ENCODE data around the gene PRKAB2.
"Not testable (repeated sequence)": the region's sequence is repeated elsewhere in the genome, so short reads cannot be mapped to it uniquely, and the experiment has no call there.

The PRKAB2 gene

GRCh38 chr1:147163019-147163418 is 9.3 kb downstream of the PRKAB2 start:
- Histone ChIP-seq H3K27me3 (no peaks in the 10 kb centered on the region), H3K4me3 (ENCODE audit: low read depth in 1 of 2, low read length in 1 of 2) (no peak overlapping the region), H3K27ac (no peak overlapping the region), H3K4me1 (ENCODE audit: control insufficient read depth in 1 of 2, insufficient read depth in 1 of 2, low read depth in 1 of 2, low read length in 1 of 2) (no peaks in the 10 kb centered on the region), H3K9me3 (no peaks in the 10 kb centered on the region), H3K36me3 (peaks cover 61% of the 10 kb centered on the region)
- TF ChIP-seq, protein P1, sequence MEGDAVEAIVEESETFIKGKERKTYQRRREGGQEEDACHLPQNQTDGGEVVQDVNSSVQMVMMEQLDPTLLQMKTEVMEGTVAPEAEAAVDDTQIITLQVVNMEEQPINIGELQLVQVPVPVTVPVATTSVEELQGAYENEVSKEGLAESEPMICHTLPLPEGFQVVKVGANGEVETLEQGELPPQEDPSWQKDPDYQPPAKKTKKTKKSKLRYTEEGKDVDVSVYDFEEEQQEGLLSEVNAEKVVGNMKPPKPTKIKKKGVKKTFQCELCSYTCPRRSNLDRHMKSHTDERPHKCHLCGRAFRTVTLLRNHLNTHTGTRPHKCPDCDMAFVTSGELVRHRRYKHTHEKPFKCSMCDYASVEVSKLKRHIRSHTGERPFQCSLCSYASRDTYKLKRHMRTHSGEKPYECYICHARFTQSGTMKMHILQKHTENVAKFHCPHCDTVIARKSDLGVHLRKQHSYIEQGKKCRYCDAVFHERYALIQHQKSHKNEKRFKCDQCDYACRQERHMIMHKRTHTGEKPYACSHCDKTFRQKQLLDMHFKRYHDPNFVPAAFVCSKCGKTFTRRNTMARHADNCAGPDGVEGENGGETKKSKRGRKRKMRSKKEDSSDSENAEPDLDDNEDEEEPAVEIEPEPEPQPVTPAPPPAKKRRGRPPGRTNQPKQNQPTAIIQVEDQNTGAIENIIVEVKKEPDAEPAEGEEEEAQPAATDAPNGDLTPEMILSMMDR (IDR thresholded peaks at IDR 0.05): no peak

DNA sequence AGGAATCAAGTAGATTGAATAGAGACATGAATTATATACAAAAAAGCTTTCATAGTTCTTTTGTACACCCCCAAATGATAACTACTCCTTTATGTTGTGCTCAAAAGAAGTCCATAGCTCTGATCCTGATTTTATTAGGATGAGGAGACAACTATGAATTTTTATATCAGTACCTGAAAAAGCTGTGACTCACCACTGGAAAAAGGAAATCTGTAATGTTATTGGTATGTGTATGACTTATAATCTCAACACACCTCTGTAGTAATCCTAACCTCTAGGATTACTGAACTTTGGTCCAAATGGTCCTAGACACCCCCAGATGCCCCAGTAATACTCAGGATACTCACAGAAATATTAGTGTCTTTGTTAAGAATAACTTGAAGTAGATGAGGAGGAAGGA is 10.2 kb downstream of the PRKAB2 start:
- TF ChIP-seq, protein P1 (IDR thresholded peaks at IDR 0.05): no peak
- Histone ChIP-seq H3K27me3 (no peaks in the 10 kb centered on the region), H3K4me1 (ENCODE audit: control insufficient read depth in 1 of 2, insufficient read depth in 1 of 2, low read depth in 1 of 2, low read length in 1 of 2) (no peaks in the 10 kb centered on the region), H3K4me3 (ENCODE audit: low read depth in 1 of 2, low read length in 1 of 2) (no peak overlapping the region), H3K27ac (no peak overlapping the region), H3K9me3 (no peaks in the 10 kb centered on the region), H3K36me3 (peaks cover 70% of the 10 kb centered on the region)

DNA sequence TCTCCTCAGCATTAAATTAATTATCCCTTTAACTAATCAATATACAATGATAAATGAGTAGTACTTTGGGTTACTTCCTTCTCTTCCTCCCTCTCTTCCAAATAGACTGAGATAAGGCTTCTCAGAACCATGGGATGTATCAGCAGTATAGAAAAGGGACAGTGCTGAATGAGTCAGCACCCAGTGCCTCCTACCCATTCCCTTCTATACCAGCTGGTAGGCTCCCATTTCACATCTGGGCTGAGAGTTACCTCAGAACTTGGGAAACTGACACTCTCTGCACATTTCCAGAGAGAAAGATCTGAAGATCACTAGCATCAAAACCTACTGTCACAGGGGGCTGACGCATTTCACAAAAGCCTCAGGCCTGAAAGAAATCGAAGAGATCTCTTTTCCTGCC is 15.2 kb downstream of the PRKAB2 start:
- not testable (repeated sequence) for H3K27me3 ChIP-seq; H3K4me1 ChIP-seq (ENCODE audit: control insufficient read depth in 1 of 2, insufficient read depth in 1 of 2, low read depth in 1 of 2, low read length in 1 of 2); H3K27ac ChIP-seq; H3K9me3 ChIP-seq; H3K4me3 ChIP-seq (ENCODE audit: low read depth in 1 of 2, low read length in 1 of 2)
- peaks cover 54% of the 10 kb centered on the region for H3K36me3 ChIP-seq

GRCh38 chr1:147156642-147157041 is 15.6 kb downstream of the PRKAB2 start:
- Histone ChIP-seq H3K27ac (no peak overlapping the region), H3K9me3 (no peaks in the 10 kb centered on the region), H3K4me3 (ENCODE audit: low read depth in 1 of 2, low read length in 1 of 2) (no peak overlapping the region), H3K36me3 (peaks cover 49% of the 10 kb centered on the region), H3K4me1 (ENCODE audit: control insufficient read depth in 1 of 2, insufficient read depth in 1 of 2, low read depth in 1 of 2, low read length in 1 of 2) (no peaks in the 10 kb centered on the region), H3K27me3 (no peaks in the 10 kb centered on the region)
- TF ChIP-seq, protein P1 (IDR thresholded peaks at IDR 0.05): no peak

- Histone ChIP-seq H3K9me3 (no peaks in the 10 kb centered on the region), H3K4me3 (ENCODE audit: low read depth in 1 of 2, low read length in 1 of 2) (no peak overlapping the region), H3K27me3 (no peaks in the 10 kb centered on the region), H3K4me1 (ENCODE audit: control insufficient read depth in 1 of 2, insufficient read depth in 1 of 2, low read depth in 1 of 2, low read length in 1 of 2) (no peaks in the 10 kb centered on the region), H3K36me3 (peaks cover 11% of the 10 kb centered on the region), H3K27ac (no peak overlapping the region)
- TF ChIP-seq, protein P1 (IDR thresholded peaks at IDR 0.05): no peak
Observed at GRCh38 chr1:147152772-147153171, 19.5 kb downstream of the PRKAB2 start.

DNA sequence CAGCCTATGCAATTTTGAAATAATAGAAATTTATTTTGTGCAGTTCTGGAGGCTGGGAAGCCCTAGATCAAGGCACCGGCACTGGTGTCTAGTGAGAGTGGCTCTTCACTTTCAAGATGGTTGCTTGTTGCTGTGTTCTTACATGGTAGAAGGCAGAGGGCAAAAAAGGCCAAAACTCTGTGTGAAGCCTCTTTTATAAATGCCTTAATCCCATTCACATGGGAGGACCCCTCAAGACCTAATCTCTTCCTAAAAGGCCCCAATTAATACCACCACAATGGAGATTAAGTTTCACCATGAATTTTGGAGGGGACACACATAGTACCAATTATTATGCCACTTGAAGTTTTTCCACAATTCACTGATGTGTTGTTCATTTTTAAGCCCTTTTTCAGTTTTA is 21.0 kb downstream of the PRKAB2 start:
- Histone ChIP-seq H3K36me3 (peaks cover 4% of the 10 kb centered on the region), H3K27ac (no peak overlapping the region), H3K4me1 (ENCODE audit: control insufficient read depth in 1 of 2, insufficient read depth in 1 of 2, low read depth in 1 of 2, low read length in 1 of 2) (no peaks in the 10 kb centered on the region), H3K9me3 (no peaks in the 10 kb centered on the region), H3K4me3 (ENCODE audit: low read depth in 1 of 2, low read length in 1 of 2) (no peak overlapping the region), H3K27me3 (no peaks in the 10 kb centered on the region)
- TF ChIP-seq, protein P1 (IDR thresholded peaks at IDR 0.05): no peak

Data from neutrophil (primary cell).